ENCODE measurements around the gene GSPT1.
A peak's percentile ranks its signal among the peaks of the same experiment; 100 is the strongest.
"Not testable (repeated sequence)": the region's sequence is repeated elsewhere in the genome, so short reads cannot be mapped to it uniquely, and the experiment has no call there.

Gene GSPT1

DNA sequence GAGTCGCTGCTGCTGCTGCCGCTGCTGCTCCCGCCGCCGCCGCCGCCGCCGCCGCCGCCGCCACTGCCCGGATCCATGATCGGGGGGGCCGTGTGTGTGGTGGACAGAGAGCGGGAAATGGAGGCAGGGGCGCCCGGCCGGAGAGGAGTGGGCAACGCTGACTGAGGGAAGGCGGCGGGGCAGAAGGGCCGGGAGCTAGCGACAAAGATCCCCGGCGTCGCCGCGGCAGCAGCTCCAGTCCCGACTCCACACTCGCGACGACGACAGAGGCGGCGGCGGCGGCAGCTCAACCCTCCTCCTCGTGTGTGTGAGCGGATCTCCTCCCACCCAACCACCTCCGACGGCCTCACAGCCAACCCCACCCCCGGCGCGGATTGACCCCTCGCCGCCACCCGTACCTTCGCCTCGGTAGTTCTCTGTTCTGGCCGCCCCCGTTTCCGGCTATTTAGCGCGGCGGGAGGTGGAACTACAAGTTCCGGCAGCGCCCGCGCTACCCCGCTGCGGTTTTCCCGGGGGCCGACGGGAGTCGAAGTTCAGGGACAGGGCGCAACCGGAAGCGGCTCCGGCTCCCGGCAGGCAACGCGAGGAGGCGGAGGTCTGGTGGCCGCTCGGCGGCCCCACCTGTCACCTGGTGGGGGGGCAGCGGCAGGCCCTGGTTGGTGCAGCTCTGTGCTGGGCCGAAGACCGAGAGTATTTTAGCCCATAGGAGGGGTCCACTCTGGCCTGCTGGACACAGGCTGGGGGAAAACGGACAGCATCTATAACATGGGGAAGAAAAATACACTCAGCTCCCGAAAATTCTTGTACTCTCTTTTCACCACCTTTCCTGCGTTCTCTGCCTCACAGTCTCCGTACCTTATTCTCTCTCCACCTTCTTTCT is at the start of gene GSPT1:
TSS of gene GSPT1 (minus strand) at position 313 of the 880 bp plus-strand sequence. CDS start at position 77, 236 bp downstream.
- DNase-seq (ENCODE audit: low read depth in 2 of 2, low spot score in 1 of 2), result peak; percentile 97 to 98

- DNase-seq (ENCODE audit: low read depth in 2 of 2, low spot score in 1 of 2), result no peak
These were observed 49.2 kb upstream of the GSPT1 start, which contains the start of gene TNFRSF17 for GRCh38 chr16:11964761-11965551. Gene TNFRSF17, plus strand, starts transcription at chr16:11965210. Its CDS starts 115 bp downstream, at chr16:11965325.

DNA sequence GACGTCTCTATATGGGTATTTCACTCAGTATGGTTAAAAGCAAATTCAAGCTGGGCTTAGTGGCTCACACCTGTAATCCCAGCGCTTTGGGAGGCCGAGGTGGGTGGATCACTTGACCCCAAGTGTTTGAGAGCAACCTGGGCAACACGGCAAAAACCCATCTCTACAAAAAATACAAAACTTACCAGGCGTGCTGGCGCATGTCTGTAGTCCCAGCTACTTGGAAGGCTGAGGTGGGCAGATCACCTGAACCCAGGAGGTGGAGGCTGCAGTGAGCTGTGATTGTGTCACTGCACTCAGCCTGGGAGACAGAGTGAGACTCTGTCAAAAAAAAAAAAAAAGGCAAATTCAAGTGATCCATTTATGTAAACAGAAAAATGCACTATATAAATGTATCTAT is 48.0 kb upstream of the GSPT1 start:
- no peak for DNase-seq (ENCODE audit: low read depth in 2 of 2, low spot score in 1 of 2)

- not testable (repeated sequence) for DNase-seq (ENCODE audit: low read depth in 2 of 2, low spot score in 1 of 2)
These were observed 47.2 kb upstream of the GSPT1 start for GRCh38 chr16:11962978-11963377.

- not testable (repeated sequence) for DNase-seq (ENCODE audit: low read depth in 2 of 2, low spot score in 1 of 2)
These were observed 46.7 kb upstream of the GSPT1 start for GRCh38 chr16:11962457-11962856.

- DNase-seq (ENCODE audit: low read depth in 2 of 2, low spot score in 1 of 2), result no peak
These were observed 42.0 kb upstream of the GSPT1 start for GRCh38 chr16:11957591-11958395.

GRCh38 chr16:11956558-11956957 is 40.8 kb upstream of the GSPT1 start:
- DNase-seq (ENCODE audit: low read depth in 2 of 2, low spot score in 1 of 2), result no peak

DNA sequence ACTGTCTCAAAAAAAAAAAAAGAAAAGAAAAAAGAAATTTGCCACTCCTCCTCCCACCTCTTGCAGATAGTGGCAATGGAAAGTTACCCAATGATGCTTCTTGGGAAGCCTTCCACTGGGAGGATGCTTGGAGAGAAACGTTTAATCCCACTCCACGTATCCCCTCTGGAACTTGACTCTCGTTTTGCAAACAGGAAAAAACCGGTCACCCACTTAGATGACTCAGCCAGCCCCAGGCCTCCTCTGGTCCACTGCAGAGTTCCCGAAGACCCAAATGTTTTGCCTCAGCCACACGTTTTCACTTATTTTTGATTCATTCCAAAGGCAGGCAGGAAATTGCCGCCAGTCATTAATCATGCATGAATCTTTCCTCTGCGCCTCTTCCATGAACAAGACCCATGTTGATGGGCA is 40.0 kb upstream of the GSPT1 start:
- DNase-seq (ENCODE audit: low read depth in 2 of 2, low spot score in 1 of 2), result no peak

DNA sequence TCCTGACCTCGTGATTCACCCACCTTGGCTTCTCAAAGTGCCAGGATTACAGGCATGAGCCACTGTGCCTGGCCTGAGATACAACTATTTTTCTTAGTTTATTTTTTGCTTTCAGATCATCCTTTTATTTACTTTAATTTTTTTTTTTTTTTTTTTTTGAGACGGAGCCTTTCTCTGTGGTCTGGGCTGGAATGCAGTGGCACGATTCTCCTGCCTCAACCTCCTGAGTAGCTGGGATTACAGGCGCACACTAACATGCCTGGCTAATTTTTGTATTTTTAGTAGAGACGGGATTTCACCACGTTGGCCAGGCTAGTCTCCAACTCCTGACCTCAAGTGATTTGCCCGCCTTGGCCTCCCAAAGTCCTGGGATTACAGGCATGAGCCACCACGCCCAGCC is 37.8 kb upstream of the GSPT1 start:
- not testable (repeated sequence) for DNase-seq (ENCODE audit: low read depth in 2 of 2, low spot score in 1 of 2)

GRCh38 chr16:11950388-11950787 is 34.6 kb upstream of the GSPT1 start:
- no peak for DNase-seq (ENCODE audit: low read depth in 2 of 2, low spot score in 1 of 2)

GRCh38 chr16:11949527-11949926 is 33.8 kb upstream of the GSPT1 start:
- DNase-seq (ENCODE audit: low read depth in 2 of 2, low spot score in 1 of 2), result no peak

- DNase-seq (ENCODE audit: low read depth in 2 of 2, low spot score in 1 of 2), result no peak
These were observed 33.1 kb upstream of the GSPT1 start for GRCh38 chr16:11948819-11949218.

DNA sequence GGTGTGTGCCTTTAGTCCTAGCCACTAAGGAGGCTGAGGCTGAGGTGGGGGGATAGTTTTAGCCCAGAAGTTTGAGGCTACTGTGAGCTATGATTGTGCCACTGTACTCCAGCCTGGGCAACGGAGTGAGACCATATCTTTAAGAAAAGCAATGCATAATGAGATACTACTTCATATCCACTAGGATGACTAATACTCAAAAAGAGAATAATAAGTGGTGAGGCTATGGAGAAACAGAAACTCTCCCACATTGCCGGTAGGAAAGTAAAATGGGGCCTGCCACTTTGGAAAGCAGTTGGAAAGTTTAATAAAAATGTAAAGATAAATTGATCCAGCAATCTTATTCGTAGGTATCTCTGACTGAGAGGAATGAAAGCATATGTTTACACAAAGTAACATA is 30.7 kb upstream of the GSPT1 start:
- no peak for DNase-seq (ENCODE audit: low read depth in 2 of 2, low spot score in 1 of 2)

DNA sequence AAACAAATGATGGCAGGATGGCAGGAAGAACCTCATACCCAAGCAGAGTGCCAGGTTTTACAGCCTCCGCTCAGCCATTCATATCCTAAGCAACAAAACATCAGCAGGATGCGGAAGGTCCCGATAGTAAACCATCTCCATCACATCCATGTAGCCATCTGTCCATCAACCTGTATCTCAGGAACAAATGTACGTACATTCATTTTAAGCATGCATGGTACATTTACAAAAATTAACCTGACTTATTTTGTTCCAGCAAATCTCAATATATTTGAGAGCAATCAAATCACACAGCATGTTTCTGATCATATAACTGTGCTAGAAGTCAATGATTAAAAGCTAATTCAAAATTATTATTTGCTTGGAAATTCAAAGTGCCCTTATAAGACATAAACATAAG is 26.2 kb upstream of the GSPT1 start, which contains the start of gene NPIPB2:
TSS of gene NPIPB2 (minus strand) at position 101 of the 400 bp plus-strand sequence. CDS start at position 101, 0 bp downstream.
- not testable (repeated sequence) for DNase-seq (ENCODE audit: low read depth in 2 of 2, low spot score in 1 of 2)

DNA sequence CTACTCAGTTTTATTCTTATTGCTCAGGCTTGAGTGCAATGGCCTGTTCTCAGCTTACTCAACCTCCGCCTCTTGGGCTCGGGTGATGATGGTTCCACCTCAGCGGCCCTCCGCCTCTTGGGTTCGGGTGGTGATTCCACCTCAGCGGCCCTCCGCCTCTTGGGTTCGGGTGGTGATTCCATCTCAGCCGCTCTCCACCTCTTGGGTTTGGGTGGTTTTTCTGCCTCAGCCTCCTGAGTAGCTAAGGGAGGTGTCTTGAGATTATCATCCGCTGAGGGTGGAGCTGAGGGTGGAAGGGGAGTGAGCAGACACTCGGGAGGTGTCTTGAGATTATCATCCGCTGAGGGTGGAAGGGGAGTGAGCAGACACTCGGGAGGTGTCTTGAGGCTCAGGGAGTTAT is 11.6 kb upstream of the GSPT1 start:
- not testable (repeated sequence) for DNase-seq (ENCODE audit: low read depth in 2 of 2, low spot score in 1 of 2)

DNA sequence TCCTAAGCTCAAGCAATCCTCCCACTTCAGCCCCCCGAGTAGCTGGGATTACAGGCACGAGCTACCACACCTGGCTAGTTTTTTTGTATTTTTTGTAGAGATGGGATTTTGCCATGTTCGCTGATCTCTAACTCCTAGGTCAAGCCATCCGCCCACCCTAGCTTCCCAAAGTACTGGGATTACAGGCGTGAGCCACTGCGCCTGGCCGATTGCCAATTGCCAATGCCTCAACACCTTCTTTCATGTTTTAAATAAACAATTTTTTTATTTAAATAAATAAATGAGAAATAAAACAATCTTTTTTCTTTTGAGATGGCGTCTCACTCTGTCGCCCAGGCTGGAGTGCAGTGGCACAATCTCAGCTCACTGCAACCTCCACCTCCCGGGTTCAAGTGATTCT is 8.3 kb upstream of the GSPT1 start:
- not testable (repeated sequence) for DNase-seq (ENCODE audit: low read depth in 2 of 2, low spot score in 1 of 2)

DNA sequence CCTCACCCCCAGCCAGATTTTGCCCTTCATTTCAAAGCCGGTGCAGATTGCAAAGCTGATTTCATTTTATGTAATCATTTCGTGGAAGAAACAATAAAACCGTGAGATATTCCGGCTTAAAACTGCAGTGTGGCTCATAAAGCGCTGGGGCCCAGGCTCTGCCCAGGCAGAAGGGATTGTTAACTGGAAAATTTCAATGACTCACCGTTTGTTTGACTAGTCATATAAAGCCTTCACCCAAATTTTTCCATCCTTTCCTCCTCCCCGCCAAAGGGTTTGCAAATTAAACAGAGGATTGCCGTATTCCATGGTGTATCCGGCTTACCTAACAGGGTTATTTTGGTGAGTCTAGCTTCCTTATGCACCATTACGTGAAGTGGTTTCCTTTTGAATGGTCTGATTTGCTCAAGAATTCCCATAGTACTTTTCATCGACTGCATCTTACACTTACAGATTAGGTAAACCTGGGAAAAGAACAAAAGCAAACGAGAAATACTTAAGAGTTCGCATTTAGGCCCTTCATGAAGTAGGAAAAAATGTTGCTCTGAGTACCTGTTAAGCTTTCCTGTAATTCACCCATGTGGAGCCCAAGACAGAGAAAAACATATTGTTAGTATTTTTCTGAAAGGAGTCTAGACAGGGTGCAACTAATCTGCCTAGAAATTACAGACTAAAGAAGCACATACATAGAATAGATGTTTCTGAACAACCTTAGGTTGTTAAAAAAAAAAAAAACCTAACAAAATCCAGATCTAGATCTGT is 949 bp upstream of the GSPT1 start:
- no peak for DNase-seq (ENCODE audit: low read depth in 2 of 2, low spot score in 1 of 2)

DNA sequence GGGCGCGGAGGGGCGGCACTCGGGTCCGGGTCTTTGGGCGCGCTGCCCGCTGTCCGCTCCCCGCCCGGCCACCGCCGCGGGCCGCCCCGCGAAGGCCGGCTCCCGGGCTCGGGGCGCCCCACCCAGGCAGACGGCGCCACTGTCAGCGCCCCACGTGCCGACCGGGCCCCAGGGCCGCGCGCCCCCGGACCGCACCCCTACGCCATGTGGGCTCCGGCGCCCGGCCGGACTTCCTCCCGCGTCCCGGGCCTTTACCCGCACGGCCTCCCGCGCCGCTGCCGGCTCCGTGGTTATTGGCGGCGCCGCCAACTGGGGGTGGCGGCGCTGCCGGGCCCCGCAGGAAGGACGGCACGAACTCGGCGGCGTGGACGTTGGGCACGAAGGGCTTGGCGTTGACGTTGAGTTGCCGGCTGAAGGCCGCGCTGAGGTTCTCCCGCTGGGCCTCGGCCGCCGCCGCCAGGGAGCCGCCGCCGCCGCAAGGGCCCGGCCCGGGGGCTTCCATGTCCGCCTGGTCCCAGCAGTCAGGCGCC is 577 bp downstream of the GSPT1 start:
- no peak for DNase-seq (ENCODE audit: low read depth in 2 of 2, low spot score in 1 of 2)

DNA sequence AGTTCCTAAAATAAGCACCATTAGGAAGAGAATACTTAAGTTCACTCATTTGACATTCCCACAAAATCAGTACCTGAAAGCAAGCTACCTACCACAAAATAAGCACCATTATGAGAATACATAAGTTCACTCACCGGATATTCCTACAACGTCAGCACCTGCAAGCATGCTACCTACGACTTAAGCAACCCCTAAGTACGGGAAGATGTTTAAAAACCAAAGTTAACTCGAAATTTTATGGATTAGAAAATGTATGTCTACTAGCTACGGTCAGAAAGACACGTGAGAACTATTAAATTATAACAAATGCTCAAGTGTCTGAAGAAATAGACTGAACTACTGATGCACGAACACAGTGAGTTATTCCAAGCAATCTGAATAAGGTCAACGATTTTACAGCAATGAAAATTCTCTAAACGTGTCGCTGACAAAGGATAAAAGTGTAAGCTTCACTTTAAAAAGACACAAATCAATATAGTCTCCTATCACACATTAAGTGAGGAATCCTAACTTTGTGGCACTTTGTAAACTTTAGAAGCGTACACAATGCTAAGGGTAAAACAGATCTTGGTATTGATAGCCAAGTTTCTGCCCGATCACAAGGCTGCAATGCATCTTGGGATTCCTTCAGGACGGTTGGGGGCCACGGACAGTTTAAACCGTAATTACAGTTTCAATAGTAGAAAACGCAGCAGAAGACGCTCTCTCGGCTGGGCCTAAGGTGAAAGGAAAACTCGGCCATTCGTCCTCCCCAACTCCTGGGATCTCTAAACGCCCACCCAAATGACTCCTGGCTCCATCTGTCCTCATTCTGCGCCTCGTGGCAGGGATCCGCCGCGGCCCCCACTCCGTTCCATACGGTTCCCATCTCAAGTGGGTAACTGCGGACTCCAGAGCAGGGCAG is 1.3 kb downstream of the GSPT1 start:
- DNase-seq (ENCODE audit: low read depth in 2 of 2, low spot score in 1 of 2), result no peak

Data from stimulated activated CD8-positive, alpha-beta memory T cell treated with anti-CD3 and anti-CD28 coated beads, Interleukin-4, amount 100 ng/mL, for 1 hour (primary cell).